Measurements from ENCODE around the gene ROR2.

The ROR2 gene

GRCh38 chr9:91603932-91604331 is 346.1 kb downstream of the ROR2 start:
- no peak for DNase-seq

- no peak for DNase-seq
Measured at GRCh38 chr9:91599564-91599963, 350.5 kb downstream of the ROR2 start.

GRCh38 chr9:91591627-91592026 is 358.4 kb downstream of the ROR2 start:
- no peak for DNase-seq

GRCh38 chr9:91589101-91589553 is 360.9 kb downstream of the ROR2 start:
- no peak for DNase-seq

- no peak for DNase-seq
Measured at GRCh38 chr9:91586282-91586681, 363.7 kb downstream of the ROR2 start.

- DNase-seq: no peak
Measured at GRCh38 chr9:91583966-91584365, 366.1 kb downstream of the ROR2 start.

- no peak for DNase-seq
Measured at GRCh38 chr9:91583161-91583875, 366.7 kb downstream of the ROR2 start.

GRCh38 chr9:91582181-91582580 is 367.8 kb downstream of the ROR2 start:
- no peak for DNase-seq

GRCh38 chr9:91580136-91580535 is 369.9 kb downstream of the ROR2 start:
- no peak for DNase-seq

GRCh38 chr9:91578911-91579310 is 371.1 kb downstream of the ROR2 start:
- DNase-seq: no peak

GRCh38 chr9:91577633-91578061 is 372.4 kb downstream of the ROR2 start:
- DNase-seq: no peak

GRCh38 chr9:91572811-91573210 is 377.2 kb downstream of the ROR2 start:
- no peak for DNase-seq

GRCh38 chr9:91572044-91572443 is 378.0 kb downstream of the ROR2 start:
- DNase-seq: no peak

GRCh38 chr9:91571036-91571435 is 379.0 kb downstream of the ROR2 start:
- no peak for DNase-seq

GRCh38 chr9:91567642-91568274 is 382.3 kb downstream of the ROR2 start:
- no peak for DNase-seq

GRCh38 chr9:91564081-91564670 is 385.9 kb downstream of the ROR2 start:
- no peak for DNase-seq

- DNase-seq: no peak
Measured at GRCh38 chr9:91562416-91562815, 387.6 kb downstream of the ROR2 start.

GRCh38 chr9:91560301-91560700 is 389.7 kb downstream of the ROR2 start:
- no peak for DNase-seq

- DNase-seq: no peak
Measured at GRCh38 chr9:91558879-91559278, 391.1 kb downstream of the ROR2 start.

- no peak for DNase-seq
Measured at GRCh38 chr9:91558395-91558794, 391.6 kb downstream of the ROR2 start.

GRCh38 chr9:91557327-91557726 is 392.7 kb downstream of the ROR2 start:
- DNase-seq: no peak

- no peak for DNase-seq
Measured at GRCh38 chr9:91555132-91555531, 394.9 kb downstream of the ROR2 start.

- no peak for DNase-seq
Measured at GRCh38 chr9:91549177-91549576, 400.9 kb downstream of the ROR2 start.

- DNase-seq: no peak
Measured at GRCh38 chr9:91547081-91547480, 402.9 kb downstream of the ROR2 start.
